Activated gamma-delta T cell treated with anti-CD3 and anti-CD28 coated beads, Interleukin-2, amount 50 U/mL, for 16 hours (primary cell): ENCODE measurements around the gene ADAP1.

Source experiments
- DNase-seq: peaks from one replicate; pipeline ENCODE4 v3.0.0-alpha.2; 2020; ENCODE audit warnings: low read depth

ADAP1 gene

GRCh38 chr7:894927-895450 lies 59.5 kb downstream of the ADAP1 start:
- DNase-seq: no peak

GRCh38 chr7:894164-894867 lies 60.2 kb downstream of the ADAP1 start:
- no peak for DNase-seq

GRCh38 chr7:893686-894085 lies 60.8 kb downstream of the ADAP1 start:
- no peak for DNase-seq

- DNase-seq: no peak
These were observed 61.6 kb downstream of the ADAP1 start for GRCh38 chr7:892648-893593.

GRCh38 chr7:891805-892204 lies 62.7 kb downstream of the ADAP1 start:
- DNase-seq: no peak

GRCh38 chr7:891291-891690 lies 63.2 kb downstream of the ADAP1 start:
- DNase-seq: no peak

GRCh38 chr7:890868-891267 lies 63.6 kb downstream of the ADAP1 start:
- no peak for DNase-seq

GRCh38 chr7:889391-889790 lies 65.1 kb downstream of the ADAP1 start:
- DNase-seq: no peak

- no peak for DNase-seq
These were observed 65.5 kb downstream of the ADAP1 start for GRCh38 chr7:889025-889390.

GRCh38 chr7:888081-889024 lies 66.1 kb downstream of the ADAP1 start:
- DNase-seq: no peak

- no peak for DNase-seq
These were observed 67.0 kb downstream of the ADAP1 start for GRCh38 chr7:887488-887820.

GRCh38 chr7:886626-887487 lies 67.6 kb downstream of the ADAP1 start:
- no peak for DNase-seq

GRCh38 chr7:885893-886625 lies 68.4 kb downstream of the ADAP1 start:
- no peak for DNase-seq

- DNase-seq: no peak
These were observed 69.1 kb downstream of the ADAP1 start for GRCh38 chr7:885261-885892.

GRCh38 chr7:884191-885003 lies 70.1 kb downstream of the ADAP1 start:
- no peak for DNase-seq

GRCh38 chr7:883055-884021 lies 71.1 kb downstream of the ADAP1 start:
- no peak for DNase-seq

- no peak for DNase-seq
These were observed 72.0 kb downstream of the ADAP1 start for GRCh38 chr7:882336-883035.
